Hepatocyte (in vitro differentiated cells): ENCODE measurements around the gene LCAT. TPM values are rescaled to one million over a fixed set of nuclear protein-coding genes. Genes with fewer than 3 reads are reported as not detected.

Experiments used
- DNase-seq: peaks from one replicate; pipeline ENCODE4 v3.0.0-alpha.2; 2016; ENCODE audit warnings: low spot score
- H2AFZ ChIP-seq: fragments of 200-600 bp; sonication (generic); 2 replicates; pipeline ENCODE4 v1.6.0; 2016; ENCODE audit warnings: antibody characterized with exemption, mild to moderate bottlenecking
- H3K27ac ChIP-seq: fragments of 200-600 bp; sonication (generic); 2 replicates; pipeline ENCODE4 v1.5.1; 2016; ENCODE audit warnings: mild to moderate bottlenecking
- H3K27me3 ChIP-seq: fragments of 200-600 bp; sonication (generic); 2 replicates; pipeline ENCODE4 v1.6.1; 2016
- H3K36me3 ChIP-seq: fragments of 200-600 bp; sonication (generic); replicated peaks from 2 replicates; pipeline ENCODE4 v1.5.1; 2016; ENCODE audit warnings: low read depth; ENCODE audit not compliant: insufficient read depth
- H3K4me1 ChIP-seq: fragments of 200-600 bp; sonication (generic); 2 replicates; pipeline ENCODE4 v1.5.1; 2016; ENCODE audit warnings: mild to moderate bottlenecking, moderate library complexity; ENCODE audit not compliant: insufficient read depth
- H3K4me2 ChIP-seq: fragments of 200-600 bp; sonication (generic); 2 replicates; pipeline ENCODE4 v1.6.0; 2016
- H3K4me3 ChIP-seq: fragments of 200-600 bp; sonication (generic); 2 replicates; pipeline ENCODE4 v1.5.1; 2016; ENCODE audit warnings: mild to moderate bottlenecking
- H3K79me2 ChIP-seq: fragments of 200-600 bp; sonication (generic); 2 replicates; pipeline ENCODE4 v1.6.0; 2017; ENCODE audit warnings: mild to moderate bottlenecking
- H3K9me2 ChIP-seq: fragments of 200-600 bp; sonication (generic); replicated peaks from 2 replicates; pipeline ENCODE4 v1.6.0; 2017; ENCODE audit warnings: mild to moderate bottlenecking; ENCODE audit not compliant: insufficient read depth
- H3K9me3 ChIP-seq: fragments of 200-600 bp; sonication (generic); 2 replicates; pipeline ENCODE4 v1.5.1; 2016; ENCODE audit warnings: low read depth, mild to moderate bottlenecking
- H4K20me1 ChIP-seq: fragments of 200-600 bp; sonication (generic); 2 replicates; pipeline ENCODE4 v1.6.0; 2016; ENCODE audit warnings: mild to moderate bottlenecking; ENCODE audit not compliant: insufficient read depth, poor library complexity, severe bottlenecking
- CTCF ChIP-seq: fragments of 200-600 bp; sonication (generic); IDR thresholded peaks from 2 replicates; pipeline ENCODE4 v1.5.1; 2016; ENCODE audit warnings: antibody characterized with exemption, mild to moderate bottlenecking; ENCODE audit not compliant: poor library complexity
- EZH2 ChIP-seq: fragments of 200-600 bp; sonication (generic); IDR thresholded peaks from 2 replicates; pipeline ENCODE4 v1.6.1; 2016; ENCODE audit warnings: antibody characterized with exemption, mild to moderate bottlenecking, borderline replicate concordance
- EZH2phosphoT487 ChIP-seq: fragments of 200-600 bp; sonication (generic); IDR thresholded peaks from one replicate; pipeline ENCODE4 v1.6.1; 2018; ENCODE audit warnings: antibody characterized with exemption, mild to moderate bottlenecking, low read depth, moderate library complexity; ENCODE audit not compliant: unreplicated experiment, severe bottlenecking
- WGBS: methylation state at CpG from one replicate; pipeline ENCODE4 v1.1.6; 2016; ENCODE audit warnings: low lambda C conversion rate; ENCODE audit errors: missing lambda C conversion rate; 5-methylcytosine and 5-hydroxymethylcytosine counted together
- polyA plus RNA-seq: library from polyadenylated mRNA; unstranded; fragments of >200 nt; fragmentation: Nextera tagmentation; extraction: Ambion mirVana; gene quantifications from 2 replicates; pipeline ENCODE4 v1.2.1, GENCODE V29; 2016
- total RNA-seq: library from RNA; depleted of rRNA; stranded (reverse); fragments of >200 nt; gene quantifications from 2 replicates; pipeline ENCODE4 v1.2.3, GENCODE V29; 2014

LCAT gene
- total and polyA plus RNA-seq, 2 experiments from 2014 or later, result 15.6 to 44.6 TPM

GRCh38 chr16:67964477-67965131, 20.7 kb upstream of the LCAT start:
- Histone ChIP-seq H3K4me2 (no peak overlapping the region), H3K9me3 (no peaks in the 10 kb centered on the region), H3K36me3 (no peaks in the 10 kb centered on the region), H3K79me2 (peaks cover 62% of the 10 kb centered on the region), H3K4me1 (peaks cover 24% of the 10 kb centered on the region), H4K20me1 (peaks cover 40% of the 10 kb centered on the region), H2AFZ (no peak overlapping the region), H3K9me2 (no peaks in the 10 kb centered on the region), H3K27ac (no peak overlapping the region), H3K4me3 (no peak overlapping the region), H3K27me3 (no peaks in the 10 kb centered on the region)
- TF ChIP-seq EZH2 (no peak), CTCF (no peak), EZH2phosphoT487 (no peak)
- no peak for DNase-seq
- WGBS, result 94% methylated on average over 6 of the region's 6 CpGs

- Histone ChIP-seq H3K27me3 (no peaks in the 10 kb centered on the region), H3K4me1 (peaks cover 18% of the 10 kb centered on the region), H3K9me2 (no peaks in the 10 kb centered on the region), H3K9me3 (no peaks in the 10 kb centered on the region), H3K27ac (no peak overlapping the region), H3K4me3 (no peak overlapping the region), H3K36me3 (no peaks in the 10 kb centered on the region), H2AFZ (no peak overlapping the region), H4K20me1 (peaks cover 40% of the 10 kb centered on the region), H3K4me2 (no peak overlapping the region), H3K79me2 (peaks cover 62% of the 10 kb centered on the region)
- TF ChIP-seq EZH2 (no peak), CTCF (no peak), EZH2phosphoT487 (no peak)
- WGBS, result 91% methylated on average over 29 of the region's 32 CpGs
- DNase-seq, result no peak
Measured at GRCh38 chr16:67963662-67964321, 19.9 kb upstream of the LCAT start.

GRCh38 chr16:67963292-67963661, 19.4 kb upstream of the LCAT start:
- peaks cover 17% of the 10 kb centered on the region for H3K4me1 ChIP-seq
- no peak overlapping the region for H3K4me3 ChIP-seq
- H2AFZ ChIP-seq, result no peak overlapping the region
- H3K27ac ChIP-seq, result no peak overlapping the region
- no peak for DNase-seq
- TF ChIP-seq CTCF, result no peak
- TF ChIP-seq EZH2phosphoT487, result no peak
- TF ChIP-seq EZH2, result no peak
- no peaks in the 10 kb centered on the region for H3K36me3 ChIP-seq
- 100% methylated on average over 2 of the region's 2 CpGs for WGBS
- H4K20me1 ChIP-seq, result peaks cover 40% of the 10 kb centered on the region
- H3K9me3 ChIP-seq, result no peaks in the 10 kb centered on the region
- no peaks in the 10 kb centered on the region for H3K27me3 ChIP-seq
- H3K4me2 ChIP-seq, result no peak overlapping the region
- peaks cover 61% of the 10 kb centered on the region for H3K79me2 ChIP-seq
- no peaks in the 10 kb centered on the region for H3K9me2 ChIP-seq
